Naive thymus-derived CD4-positive, alpha-beta T cell (primary cell): ENCODE measurements around the gene RASAL3. TPM values are rescaled to one million over a fixed set of nuclear protein-coding genes. Genes with fewer than 3 reads are reported as not detected.
A peak's percentile ranks its signal among the peaks of the same experiment; 100 is the strongest.

Source experiments
- ATAC-seq: fragments of 150-1000 bp; cut with Tn5 transposase; 2 replicates; pipeline ENCODE4 v1.10.0; 2021; ENCODE audit warnings: mild to moderate bottlenecking, moderate library complexity
- CTCF ChIA-PET: fragments of 350-600 bp; sonication (Branson Sonifier 250); formaldehyde crosslinking; loops from one replicate; lab custom pipeline; 2021; ENCODE audit warnings: antibody characterized with exemption; lab: Charles Lee
- POLR2A ChIA-PET: fragments of 350-600 bp; sonication (Branson Sonifier 250); formaldehyde crosslinking; loops from one replicate; lab custom pipeline; 2021; ENCODE audit warnings: antibody characterized with exemption, inconsistent platforms; lab: Charles Lee
- DNase-seq, 9 donors: peaks; one replicate each; pipeline versions ENCODE4 v3.0.0 to v3.0.0-alpha.2; 2020 to 2022; ENCODE audit warnings: mixed read lengths in 1 of 9
- H3K27ac ChIP-seq: one replicate; pipeline ENCODE4 v1.7.0; 2013; ENCODE audit warnings: mild to moderate bottlenecking, low read depth, low read length, moderate library complexity
- H3K27me3 ChIP-seq, 2 donors: one replicate each; pipeline ENCODE4 v1.7.0; 2013; ENCODE audit warnings: low read length in 2 of 2, mild to moderate bottlenecking in 2 of 2, moderate library complexity in 2 of 2; ENCODE audit not compliant: control insufficient read depth in 2 of 2, insufficient read depth in 2 of 2
- H3K36me3 ChIP-seq, 3 experiments: 1 replicate in 2 of 3; 2 replicates in 1 of 3; pipeline ENCODE4 v1.7.0; 2013; ENCODE audit warnings: low read length in 3 of 3, mild to moderate bottlenecking in 3 of 3, moderate library complexity in 1 of 3; ENCODE audit not compliant: insufficient read depth in 3 of 3, control insufficient read depth in 2 of 3
- H3K4me1 ChIP-seq, 2 donors: one replicate each; pipeline ENCODE4 v1.7.0; 2013; ENCODE audit warnings: low read length in 2 of 2, mild to moderate bottlenecking in 2 of 2, moderate library complexity in 1 of 2; ENCODE audit not compliant: control insufficient read depth in 2 of 2, insufficient read depth in 2 of 2
- H3K4me3 ChIP-seq: 2 replicates; pipeline ENCODE4 v1.7.0; 2013; ENCODE audit warnings: mild to moderate bottlenecking, low read length
- H3K9me3 ChIP-seq, 3 experiments: 1 replicate in 2 of 3; 2 replicates in 1 of 3; pipeline ENCODE4 v1.7.0; 2013; ENCODE audit warnings: low read length in 3 of 3; ENCODE audit not compliant: control insufficient read depth in 2 of 3
- H3K27ac Mint-ChIP-seq, 9 donors: one replicate each; pipeline ENCODE4 v1.8.0; 2020 to 2022; ENCODE audit warnings: mixed read lengths in 9 of 9, mild to moderate bottlenecking in 8 of 9, moderate library complexity in 5 of 9, inconsistent platforms in 2 of 9
- H3K27me3 Mint-ChIP-seq, 5 donors: one replicate each; pipeline ENCODE4 v1.8.0; 2021 to 2022; ENCODE audit warnings: mixed read lengths in 5 of 5, mild to moderate bottlenecking in 1 of 5
- H3K36me3 Mint-ChIP-seq, 5 donors: one replicate each; pipeline ENCODE4 v1.8.0; 2020 to 2022; ENCODE audit warnings: mixed read lengths in 5 of 5, mild to moderate bottlenecking in 3 of 5, inconsistent platforms in 1 of 5
- H3K4me1 Mint-ChIP-seq, 7 donors: one replicate each; pipeline ENCODE4 v1.8.0; 2020 to 2022; ENCODE audit warnings: mixed read lengths in 7 of 7, mild to moderate bottlenecking in 3 of 7, inconsistent platforms in 1 of 7
- H3K4me3 Mint-ChIP-seq, 10 donors: one replicate each; pipeline ENCODE4 v1.8.0; 2020 to 2022; ENCODE audit warnings: mild to moderate bottlenecking in 10 of 10, mixed read lengths in 10 of 10, moderate library complexity in 6 of 10, inconsistent platforms in 2 of 10
- H3K9me3 Mint-ChIP-seq, 11 donors: one replicate each; pipeline ENCODE4 v1.8.0; 2020 to 2022; ENCODE audit warnings: mixed read lengths in 11 of 11, mild to moderate bottlenecking in 4 of 11, inconsistent platforms in 1 of 11, moderate library complexity in 1 of 11
- intact Hi-C, 2 donors: fragments of 100-400 bp; cut with micrococcal nuclease; formaldehyde crosslinking; loops; one replicate each; pipeline ENCODE4 v1.15.1; 2023
- polyA plus RNA-seq, 2 donors: library from polyadenylated mRNA; unstranded; fragments of 300-500 nt; fragmentation: Illumina TruSeq; gene quantifications; one replicate each; pipeline ENCODE4 v1.2.3, GENCODE V29; 2021
- total RNA-seq, 6 experiments: library from RNA in 5 of 6; stranded (reverse) in 5 of 6; gene quantifications; 1 replicate in 5 of 6; 2 replicates in 1 of 6; pipeline ENCODE4 v1.2.3 and lab custom pipeline; 2021 to 2026

The RASAL3 gene
- total and polyA plus RNA-seq, 7 experiments from 2014 or later: 38.5 to 214 (median 148) TPM

DNA sequence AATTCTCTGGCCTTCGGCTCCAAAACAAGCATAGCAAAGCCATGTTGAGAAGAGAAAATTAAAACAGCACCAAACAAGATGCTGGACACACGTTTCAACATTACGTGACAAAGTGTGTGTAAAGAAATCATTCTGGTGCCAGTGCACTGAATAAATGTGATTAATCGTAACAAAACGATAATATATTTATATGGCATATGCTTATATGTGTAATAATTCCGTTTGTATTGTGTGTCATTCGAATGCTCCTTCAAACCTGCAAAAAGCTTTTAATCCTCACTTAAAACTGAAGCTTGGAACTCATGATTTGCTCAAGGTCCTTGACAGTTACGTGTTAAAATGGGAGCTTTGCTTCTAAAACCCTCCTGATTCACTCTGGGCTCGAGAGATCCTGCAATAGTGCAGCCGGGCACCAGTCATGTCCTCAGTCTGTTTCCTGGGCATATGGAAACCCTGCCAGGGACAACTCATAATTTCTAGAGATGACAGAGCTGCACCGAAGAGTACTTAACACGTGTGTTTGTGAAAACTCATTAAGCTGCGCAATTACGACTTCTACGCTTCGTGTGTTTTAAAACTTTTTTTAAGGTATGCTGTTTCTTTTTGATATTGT, 44.8 kb downstream of the RASAL3 start:
- Histone ChIP-seq H3K4me3 (no peak overlapping the region), H3K9me3 (no peaks in the 10 kb centered on the region), H3K27me3 (no peaks in the 10 kb centered on the region), H3K36me3 (peaks cover 5 to 33% (median 9%) of the 10 kb centered on the region in 3 experiments), H3K4me1 (peaks cover 23 to 25% of the 10 kb centered on the region in 2 donors), H3K27ac (peak overlapping the region; percentile 28)
- ChIA-PET POLR2A (interaction anchor here (0.6 to 6.9 kb wide), 25 partner anchors 9 to 657 kb away, joined by 3 to 128 read pairs (median 5); partner anchors contain the start of genes AKAP8, BRD4, RASAL3 and TPM4), CTCF (interaction anchor here (0.6 to 10.2 kb wide), 25 partner anchors 10 to 915 kb away, joined by 3 to 182 read pairs (median 7); partner anchors contain the start of genes AKAP8 and RASAL3)
- intact Hi-C loops: loop anchor here (1.0 to 2.0 kb wide), 16 partner anchors 13 to 417 kb away; partner anchors contain the start of genes AKAP8 (in 2 of the 2) and RASAL3 (in 1 of the 2)
- ATAC-seq (no peak), DNase-seq (no peak)
- no peaks in the 10 kb centered on the region for H3K27me3 Mint-ChIP-seq
- H3K9me3 Mint-ChIP-seq: peaks cover 0 to 6% (median 0%) of the 10 kb centered on the region in 11 donors
- H3K36me3 Mint-ChIP-seq: peaks cover 13 to 26% (median 21%) of the 10 kb centered on the region in 5 donors
- peak overlapping the region in 8 of 9 donors; percentile 28 to 97 (median 96) for H3K27ac Mint-ChIP-seq
- H3K4me3 Mint-ChIP-seq: peak overlapping the region; percentile 92 to 100 (median 99)
- peaks cover 29 to 51% (median 40%) of the 10 kb centered on the region in 7 donors for H3K4me1 Mint-ChIP-seq

DNA sequence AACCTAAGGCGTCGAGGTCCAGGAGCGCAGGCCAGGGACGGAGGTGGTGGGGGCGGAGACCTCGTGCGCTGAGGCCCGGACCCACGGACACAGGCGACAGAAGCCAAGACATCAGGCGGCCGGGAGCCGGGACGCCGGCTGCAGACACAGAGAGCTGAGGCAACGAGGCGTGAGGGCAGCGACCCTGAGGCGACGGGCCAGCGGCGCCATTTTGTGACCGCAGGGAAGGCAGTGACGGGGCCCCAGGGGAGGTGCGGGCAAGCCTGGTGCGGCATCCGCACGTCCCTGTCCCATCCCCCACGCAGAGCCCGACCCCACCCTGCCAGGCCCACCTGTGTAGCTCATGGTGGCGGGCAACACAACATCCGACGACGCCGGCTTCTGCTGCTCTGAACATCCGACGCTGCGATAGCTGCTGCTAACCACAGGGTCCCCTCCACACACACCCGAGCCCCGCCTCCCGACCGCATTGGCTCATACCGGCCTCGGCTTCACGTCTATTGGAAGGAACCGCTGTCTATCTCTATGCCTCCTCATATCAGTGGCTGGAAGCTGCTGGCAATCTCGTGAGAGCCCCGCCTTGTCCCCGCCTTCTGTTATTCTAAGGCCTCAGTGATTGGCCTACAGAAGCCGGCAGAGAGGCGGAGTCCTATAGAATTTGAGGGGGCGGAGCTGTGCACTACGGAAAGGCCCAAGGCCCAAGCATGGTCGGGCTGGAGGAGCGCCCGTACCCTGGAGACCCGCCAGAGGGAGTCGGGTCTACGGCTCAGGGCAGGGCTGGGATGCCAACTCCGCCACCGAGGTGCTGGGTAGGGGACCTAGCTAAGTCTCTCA, 45.5 kb downstream of the RASAL3 start, which contains the start of gene AKAP8L:
Gene AKAP8L (minus strand): TSS at position 410 of the 834 bp plus-strand sequence. CDS start 65 bp downstream, at position 345.
- ChIA-PET POLR2A (interaction anchor here (0.5 to 6.9 kb wide), 28 partner anchors 9 to 657 kb away, joined by 3 to 128 read pairs (median 4); partner anchors contain the start of genes AKAP8, BRD4, RASAL3 and TPM4), CTCF (interaction anchor here (0.6 to 10.2 kb wide), 30 partner anchors 9 to 914 kb away, joined by 3 to 182 read pairs (median 6); partner anchors contain the start of genes AKAP8, BRD4 and RASAL3)
- Histone ChIP-seq H3K9me3 (no peaks in the 10 kb centered on the region), H3K27ac (peak within 1 kb of the TSS; percentile 88), H3K4me1 (peaks cover 23 to 25% of the 10 kb centered on the region in 2 donors), H3K36me3 (peaks cover 5 to 26% (median 7%) of the 10 kb centered on the region in 3 experiments), H3K27me3 (no peaks in the 10 kb centered on the region), H3K4me3 (peak within 1 kb of the TSS; percentile 71)
- no peaks in the 10 kb centered on the region for H3K27me3 Mint-ChIP-seq
- peak within 1 kb of the TSS; percentile 94 to 99 (median 97) for H3K27ac Mint-ChIP-seq
- H3K36me3 Mint-ChIP-seq: peaks cover 13 to 27% (median 19%) of the 10 kb centered on the region in 5 donors
- peaks cover 0 to 6% (median 0%) of the 10 kb centered on the region in 11 donors for H3K9me3 Mint-ChIP-seq
- H3K4me1 Mint-ChIP-seq: peaks cover 31 to 53% (median 42%) of the 10 kb centered on the region in 7 donors
- intact Hi-C loops: loop anchor here (1.0 to 2.0 kb wide), 16 partner anchors 14 to 418 kb away; partner anchors contain the start of genes AKAP8 (in 2 of the 2) and RASAL3 (in 1 of the 2)
- ATAC-seq (peak; percentile 95), DNase-seq (peak; percentile 90 to 100 (median 99))
- peak within 1 kb of the TSS; percentile 92 to 100 (median 99) for H3K4me3 Mint-ChIP-seq

DNA sequence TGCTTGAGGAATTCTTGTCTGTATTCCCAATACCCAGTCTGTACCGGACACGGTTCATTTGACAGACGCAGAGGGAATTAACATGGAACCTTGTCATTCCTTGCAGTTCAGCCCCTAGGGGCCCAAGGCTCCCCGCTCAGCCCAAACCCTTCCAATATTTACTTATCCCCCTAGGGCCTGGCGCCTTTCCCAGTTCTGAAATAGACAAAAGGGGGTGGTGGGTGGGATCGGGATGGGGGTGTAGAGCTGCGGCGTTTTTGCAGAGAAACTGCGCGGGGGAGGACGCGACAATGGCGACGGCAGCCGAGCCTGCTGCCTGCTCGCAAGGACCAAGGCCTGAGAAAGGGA, 46.1 kb downstream of the RASAL3 start:
- no peak for ATAC-seq
- Histone ChIP-seq H3K27ac (peak overlapping the region; percentile 88), H3K4me3 (peak overlapping the region; percentile 71), H3K36me3 (peaks cover 1 to 22% (median 3%) of the 10 kb centered on the region in 3 experiments), H3K27me3 (no peaks in the 10 kb centered on the region), H3K4me1 (peaks cover 28 to 31% of the 10 kb centered on the region in 2 donors), H3K9me3 (no peaks in the 10 kb centered on the region)
- ChIA-PET POLR2A (interaction anchor here (0.6 to 6.9 kb wide), 20 partner anchors 8 to 326 kb away, joined by 3 to 128 read pairs (median 4); partner anchors contain the start of genes AKAP8, BRD4 and RASAL3), CTCF (interaction anchor here (0.8 to 10.2 kb wide), 18 partner anchors 9 to 326 kb away, joined by 3 to 182 read pairs (median 8); partner anchors contain the start of genes AKAP8, BRD4 and RASAL3)
- no peak for DNase-seq
- Mint-ChIP-seq H3K27me3 (no peaks in the 10 kb centered on the region), H3K27ac (peak overlapping the region; percentile 94 to 99 (median 97)), H3K4me3 (peak overlapping the region; percentile 92 to 100 (median 99)), H3K9me3 (peaks cover 0 to 5% (median 0%) of the 10 kb centered on the region in 11 donors), H3K4me1 (peaks cover 32 to 59% (median 45%) of the 10 kb centered on the region in 7 donors), H3K36me3 (peaks cover 9 to 25% (median 15%) of the 10 kb centered on the region in 5 donors)
- intact Hi-C loops: loop anchor here (2.0 kb wide), 3 partner anchors 87 to 419 kb away; no protein-coding TSS in a partner anchor

DNA sequence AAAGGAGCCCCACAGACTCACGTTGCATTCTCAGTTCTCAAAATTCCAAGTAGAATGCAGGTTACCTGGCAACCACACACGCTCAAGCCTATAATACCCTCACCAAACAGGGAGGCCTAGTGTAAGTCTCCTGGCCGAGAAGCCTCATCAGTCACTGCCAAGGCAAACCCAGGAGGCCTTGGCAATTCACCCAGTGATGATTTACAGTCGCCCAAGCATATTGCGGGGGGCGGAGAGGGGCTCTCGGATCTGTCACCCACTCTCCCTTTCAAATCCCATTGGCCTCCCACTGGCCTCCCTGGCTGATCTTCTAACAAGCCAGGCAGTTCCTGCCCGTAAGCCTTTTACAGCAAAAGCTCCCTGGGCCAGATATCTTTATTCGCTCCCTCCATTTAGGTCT, 46.6 kb downstream of the RASAL3 start:
- no peak for ATAC-seq
- peaks cover 33 to 35% of the 10 kb centered on the region in 2 donors for H3K4me1 ChIP-seq
- CTCF ChIA-PET: interaction anchor here (1.5 to 10.2 kb wide), 6 partner anchors 15 to 241 kb away, joined by 4 to 182 read pairs (median 10); no protein-coding TSS in a partner anchor

DNA sequence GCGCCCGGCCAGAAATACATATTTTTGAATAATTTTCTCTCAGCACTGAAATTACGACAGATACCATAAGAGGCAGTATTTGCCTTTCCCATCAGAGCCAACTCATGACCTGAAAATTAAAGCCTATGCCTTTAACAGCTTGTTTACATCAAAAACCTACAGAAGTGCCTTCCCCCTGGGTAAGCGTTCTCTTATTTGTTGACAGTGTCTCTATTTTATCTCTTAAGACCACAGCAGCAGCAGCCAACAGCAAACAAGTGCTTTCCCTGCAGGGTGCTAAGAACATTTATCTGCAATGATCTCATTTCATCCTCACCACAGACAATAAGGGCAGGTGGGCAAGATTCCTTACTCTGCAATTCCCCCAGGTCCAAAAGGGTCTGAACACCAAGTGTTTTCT, 51.5 kb downstream of the RASAL3 start:
- H3K27ac Mint-ChIP-seq: peak overlapping the region in 5 of 9 donors; percentile 14 to 87 (median 49)
- ChIA-PET POLR2A (interaction anchor here (0.7 kb wide), 1 partner anchor 1060 kb away, joined by 3 read pairs; no protein-coding TSS in a partner anchor), CTCF (interaction anchor here (0.6 to 10.2 kb wide), 2 partner anchors 63 to 141 kb away, joined by 4 to 182 read pairs; no protein-coding TSS in a partner anchor)
- intact Hi-C loops: no loop called here
- no peak for DNase-seq
- H3K9me3 ChIP-seq: no peaks in the 10 kb centered on the region
- H3K9me3 Mint-ChIP-seq: no peaks in the 10 kb centered on the region
- H3K27me3 Mint-ChIP-seq: no peaks in the 10 kb centered on the region
- peaks cover 25 to 26% of the 10 kb centered on the region in 2 donors for H3K4me1 ChIP-seq
- peaks cover 0 to 12% (median 6%) of the 10 kb centered on the region in 5 donors for H3K36me3 Mint-ChIP-seq
- peaks cover 0 to 36% (median 7%) of the 10 kb centered on the region in 3 experiments for H3K36me3 ChIP-seq
- no peaks in the 10 kb centered on the region for H3K27me3 ChIP-seq
- peaks cover 26 to 71% (median 48%) of the 10 kb centered on the region in 7 donors for H3K4me1 Mint-ChIP-seq
- H3K4me3 ChIP-seq: no peak overlapping the region
- no peak overlapping the region for H3K27ac ChIP-seq
- ATAC-seq: no peak
- H3K4me3 Mint-ChIP-seq: peak overlapping the region in 8 of 10 donors; percentile 5 to 48 (median 25)

More for the DNA sequence above, 46.6 kb downstream of the RASAL3 start:
- H3K27ac ChIP-seq: peak overlapping the region; percentile 88
- POLR2A ChIA-PET: interaction anchor here (0.6 to 6.9 kb wide), 7 partner anchors 10 to 136 kb away, joined by 3 to 128 read pairs (median 4); partner anchors contain the start of gene AKAP8
- Mint-ChIP-seq H3K4me1 (peaks cover 32 to 64% (median 49%) of the 10 kb centered on the region in 7 donors), H3K36me3 (peaks cover 5 to 23% (median 10%) of the 10 kb centered on the region in 5 donors), H3K9me3 (peaks cover 0 to 4% (median 0%) of the 10 kb centered on the region in 11 donors), H3K27ac (peak overlapping the region; percentile 94 to 99 (median 97)), H3K27me3 (no peaks in the 10 kb centered on the region), H3K4me3 (peak overlapping the region; percentile 92 to 100 (median 99))
- intact Hi-C loops: loop anchor here (2.0 kb wide), 3 partner anchors 87 to 419 kb away; no protein-coding TSS in a partner anchor
- DNase-seq: no peak
- peaks cover 0 to 21% (median 0%) of the 10 kb centered on the region in 3 experiments for H3K36me3 ChIP-seq
- H3K4me3 ChIP-seq: peak overlapping the region; percentile 71
- no peaks in the 10 kb centered on the region for H3K9me3 ChIP-seq
- H3K27me3 ChIP-seq: no peaks in the 10 kb centered on the region
